Cortex of kidney (tissue), 1 donor: Measurements from ENCODE around the gene FAM43A.

Experiments
- DNase-seq: peaks from one replicate; lab custom pipeline; 2025; lab: John Stamatoyannopoulos, UW

The FAM43A gene, protein sequence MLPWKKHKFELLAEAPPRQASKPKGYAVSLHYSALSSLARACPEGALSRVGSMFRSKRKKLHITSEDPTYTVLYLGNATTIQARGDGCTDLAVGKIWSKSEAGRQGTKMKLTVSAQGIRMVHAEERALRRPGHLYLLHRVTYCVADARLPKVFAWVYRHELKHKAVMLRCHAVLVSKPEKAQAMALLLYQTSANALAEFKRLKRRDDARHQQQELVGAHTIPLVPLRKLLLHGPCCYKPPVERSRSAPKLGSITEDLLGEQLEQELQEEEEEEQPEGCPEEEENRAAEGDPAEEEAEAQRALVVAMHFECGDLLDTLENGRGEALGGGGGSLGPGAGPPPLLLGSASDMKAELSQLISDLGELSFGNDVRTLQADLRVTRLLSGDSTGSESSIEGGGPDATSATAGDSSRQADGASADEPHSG

DNA sequence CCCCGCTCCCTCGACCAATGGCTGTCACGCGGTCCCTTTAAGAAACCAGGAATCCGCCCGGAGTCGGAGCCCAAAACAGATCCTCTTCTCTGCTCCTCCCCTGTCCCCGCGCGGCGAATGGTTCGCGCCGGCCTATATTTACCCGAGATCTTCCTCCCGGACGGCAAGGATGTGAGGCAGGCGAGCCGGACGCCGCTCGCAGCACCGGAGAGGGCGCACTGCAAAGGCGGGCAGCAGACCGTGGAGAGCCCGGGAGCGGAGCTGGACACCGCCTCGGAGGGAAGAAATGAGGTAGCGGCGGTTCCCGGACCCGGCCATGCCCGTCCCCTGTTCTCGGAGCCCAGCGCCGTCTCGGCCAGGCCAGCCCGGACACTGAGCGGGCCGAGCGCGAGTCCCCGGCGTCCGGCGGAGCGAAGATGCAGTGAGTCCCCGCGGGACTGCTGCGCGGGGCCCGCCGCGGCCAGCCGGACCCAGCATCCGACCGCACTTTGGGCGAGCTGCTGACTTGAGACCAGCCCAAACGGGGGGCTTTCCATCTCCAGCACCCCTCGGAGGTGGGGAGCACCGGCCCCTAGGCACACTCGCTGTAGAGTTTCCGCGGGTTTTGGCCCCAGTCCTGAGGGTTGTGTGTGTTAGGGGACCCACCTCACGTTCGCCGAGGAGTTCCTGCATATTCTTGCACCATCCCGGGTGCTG, at the start of gene FAM43A:
Gene FAM43A (plus strand): TSS at position 166 of the 696 bp plus-strand sequence. CDS start 944 bp downstream, outside the sequence.
- no peak for DNase-seq

DNA sequence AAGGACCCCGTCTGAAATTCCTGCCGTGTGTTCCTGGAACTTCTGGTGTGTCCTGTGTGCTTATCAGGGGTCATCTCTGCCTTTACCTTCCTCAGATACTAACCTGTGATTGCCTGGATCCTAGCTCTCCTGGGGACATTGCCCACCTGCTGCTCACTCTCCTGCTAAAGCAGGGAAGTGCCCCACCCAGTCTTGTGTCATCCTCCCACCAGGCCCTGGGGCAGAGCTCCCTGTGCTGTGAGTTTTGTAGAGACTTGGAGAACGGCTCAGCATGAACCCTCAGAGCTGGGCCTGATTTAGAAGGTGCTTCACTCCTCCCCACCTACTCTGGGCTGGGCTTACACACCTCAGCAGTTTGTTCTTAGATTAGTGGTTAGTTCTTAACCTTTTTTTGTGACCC, 48.6 kb upstream of the FAM43A start:
- no peak for DNase-seq

DNA sequence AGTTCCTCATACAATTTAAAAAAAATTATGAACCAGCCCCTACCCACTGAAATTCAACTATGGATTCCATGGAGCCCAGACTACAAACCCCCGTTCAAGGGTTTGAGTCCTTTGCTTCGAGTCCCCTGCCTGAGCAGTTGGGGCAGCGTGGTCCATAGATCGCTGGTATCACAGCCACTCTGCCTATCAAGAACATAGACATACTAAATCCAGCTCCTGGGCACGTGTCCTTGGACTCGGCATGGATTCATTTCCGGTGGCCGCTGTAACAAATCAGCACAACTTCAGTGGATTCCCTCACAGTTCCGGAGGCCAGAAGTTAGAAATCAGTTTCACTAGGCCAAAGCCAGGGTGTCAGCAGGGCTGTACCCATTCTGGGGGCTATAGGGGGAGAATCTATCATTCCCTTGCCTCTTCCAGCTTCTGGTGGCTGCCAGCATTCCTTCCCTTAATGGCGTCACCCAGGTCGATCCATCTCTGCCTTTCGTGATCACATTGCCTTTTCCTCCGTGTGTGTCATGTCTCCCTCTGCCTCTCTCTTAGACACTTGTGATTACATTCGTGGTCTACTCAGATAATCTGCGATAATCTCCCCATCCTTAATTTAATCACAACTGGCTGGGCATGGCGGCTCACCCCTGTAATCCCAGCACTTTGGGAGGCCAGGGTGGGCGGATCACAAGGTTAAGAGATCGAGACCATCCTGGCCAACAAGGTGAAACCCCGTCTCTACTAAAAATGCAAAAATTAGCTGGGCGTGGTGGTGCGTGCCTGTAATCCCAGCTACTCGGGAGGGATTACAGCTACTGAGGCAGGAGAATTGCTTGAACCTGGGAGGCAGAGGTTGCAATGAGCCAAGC, 47.9 kb upstream of the FAM43A start:
- DNase-seq: no peak

DNA sequence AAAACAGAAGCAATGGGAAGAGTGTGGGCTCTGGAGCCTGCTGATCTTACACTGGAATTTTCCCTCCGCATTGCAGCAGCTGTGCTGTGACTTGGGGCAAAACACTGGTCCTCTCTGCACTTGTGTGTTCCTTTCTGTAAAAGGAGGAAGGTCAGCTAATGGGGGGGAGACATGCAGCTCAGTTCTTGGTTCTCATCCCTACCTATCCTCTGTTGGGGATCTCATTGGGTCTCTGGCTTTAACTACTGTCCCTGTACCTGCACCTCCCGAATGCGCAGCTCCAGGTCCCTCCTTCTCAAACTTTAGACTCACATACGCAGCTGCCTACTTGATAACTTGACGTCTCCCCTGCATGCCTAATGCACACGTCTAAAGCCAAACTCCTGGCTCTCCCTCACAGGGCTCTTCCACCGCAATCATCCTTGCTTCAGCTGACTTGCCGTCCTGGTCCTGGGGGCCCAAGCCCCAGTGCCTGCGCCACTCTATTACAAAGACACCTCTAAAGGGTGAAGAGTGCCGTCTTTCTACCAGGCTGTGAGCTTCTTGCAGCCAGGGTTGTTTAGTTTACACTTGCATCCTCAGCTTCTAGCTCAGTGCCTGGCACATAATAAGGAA, 46.6 kb upstream of the FAM43A start:
- no peak for DNase-seq

DNA sequence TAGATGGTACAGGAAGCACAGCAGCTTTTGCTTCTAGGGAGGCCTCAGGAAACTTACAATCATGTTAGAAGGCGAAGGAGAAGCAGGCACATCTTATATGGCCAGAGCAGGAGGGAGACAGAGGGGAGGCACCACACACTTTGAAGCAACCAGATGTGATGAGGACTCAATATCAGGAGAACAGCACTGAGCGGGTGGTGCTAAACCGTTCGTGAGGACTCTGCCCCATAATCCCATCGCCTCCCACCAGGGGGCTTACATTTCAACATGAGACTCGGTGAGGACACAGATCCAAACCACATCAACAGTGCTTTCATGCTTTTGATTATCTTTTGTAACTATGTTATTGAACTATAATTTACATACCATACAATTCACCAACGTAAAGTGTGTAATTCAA, 44.9 kb upstream of the FAM43A start:
- DNase-seq: no peak

DNA sequence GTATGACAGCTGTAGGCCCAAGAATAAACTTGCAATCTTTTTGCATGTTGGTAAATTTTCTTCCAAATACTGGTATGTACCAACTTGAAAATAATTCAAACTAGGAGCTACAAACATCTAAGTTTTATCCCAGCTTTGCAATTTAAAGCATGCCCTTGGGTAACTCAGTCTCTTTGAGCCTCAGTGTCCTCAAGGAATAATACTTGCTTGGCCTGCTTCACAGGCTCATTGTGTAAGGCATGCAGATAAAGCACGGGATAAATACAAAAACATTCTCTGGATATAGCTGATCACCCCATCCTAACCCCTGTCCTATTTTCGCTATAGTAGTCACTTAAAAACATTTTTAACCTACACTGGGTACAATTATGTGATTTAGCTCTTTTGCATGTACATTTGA, 42.9 kb upstream of the FAM43A start:
- DNase-seq: no peak

DNA sequence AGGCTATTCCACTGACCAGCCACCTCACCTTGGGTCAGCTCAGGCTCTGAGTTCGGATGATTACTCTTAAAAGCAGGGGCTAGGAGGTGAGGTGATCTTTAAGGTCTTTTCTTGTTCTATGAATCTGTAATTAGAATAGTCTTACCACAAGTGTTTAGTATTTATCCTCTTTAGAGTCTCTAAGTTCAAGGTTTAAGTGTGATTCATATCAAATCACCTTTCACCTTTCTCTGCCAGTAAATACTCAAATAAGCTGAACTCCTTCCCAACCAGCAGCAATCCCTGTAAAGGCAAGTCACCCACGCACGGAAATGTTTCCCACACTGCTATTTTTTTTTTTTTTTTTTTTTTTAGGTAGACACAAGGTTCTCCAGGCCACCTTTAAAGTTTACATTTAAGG, 37.9 kb upstream of the FAM43A start:
- DNase-seq: no peak

DNA sequence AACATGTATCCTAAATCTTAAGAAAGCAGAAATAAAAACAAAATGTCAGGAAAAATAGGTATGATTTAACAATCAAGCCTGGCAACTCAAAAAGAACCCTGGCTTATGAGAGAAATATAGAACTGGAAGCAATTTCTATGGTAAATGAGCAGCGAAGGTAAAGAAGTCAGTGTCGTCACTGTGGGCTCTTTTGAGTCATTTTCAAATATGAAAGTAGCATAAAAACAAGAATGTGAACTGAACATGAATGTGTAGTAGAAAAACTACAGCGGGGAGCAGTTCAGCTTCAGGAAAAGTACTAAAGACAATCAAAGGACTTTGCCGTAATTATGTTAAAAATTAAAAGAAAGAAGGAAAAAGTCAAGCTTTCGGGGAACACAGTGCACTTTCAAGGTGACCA, 31.2 kb upstream of the FAM43A start:
- no peak for DNase-seq

DNA sequence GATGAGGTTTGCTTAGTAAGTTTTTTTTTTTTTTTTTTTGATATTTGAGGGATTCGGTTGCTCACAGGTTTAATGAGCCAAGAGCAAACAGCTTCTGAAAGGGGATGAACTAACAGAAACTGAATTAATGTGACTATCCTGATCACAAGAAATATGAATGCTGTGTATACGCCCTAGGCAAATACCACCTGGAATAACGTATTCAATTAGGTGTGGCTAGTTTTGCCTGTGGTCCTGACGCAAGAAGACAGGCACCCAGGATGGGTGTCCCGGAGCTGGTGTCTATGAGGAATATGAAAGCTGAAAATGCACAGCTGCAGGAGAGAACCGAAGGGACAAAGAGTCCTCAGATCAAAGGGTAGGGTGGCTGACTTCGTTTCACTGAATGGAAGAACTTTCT, 28.2 kb upstream of the FAM43A start:
- no peak for DNase-seq

DNA sequence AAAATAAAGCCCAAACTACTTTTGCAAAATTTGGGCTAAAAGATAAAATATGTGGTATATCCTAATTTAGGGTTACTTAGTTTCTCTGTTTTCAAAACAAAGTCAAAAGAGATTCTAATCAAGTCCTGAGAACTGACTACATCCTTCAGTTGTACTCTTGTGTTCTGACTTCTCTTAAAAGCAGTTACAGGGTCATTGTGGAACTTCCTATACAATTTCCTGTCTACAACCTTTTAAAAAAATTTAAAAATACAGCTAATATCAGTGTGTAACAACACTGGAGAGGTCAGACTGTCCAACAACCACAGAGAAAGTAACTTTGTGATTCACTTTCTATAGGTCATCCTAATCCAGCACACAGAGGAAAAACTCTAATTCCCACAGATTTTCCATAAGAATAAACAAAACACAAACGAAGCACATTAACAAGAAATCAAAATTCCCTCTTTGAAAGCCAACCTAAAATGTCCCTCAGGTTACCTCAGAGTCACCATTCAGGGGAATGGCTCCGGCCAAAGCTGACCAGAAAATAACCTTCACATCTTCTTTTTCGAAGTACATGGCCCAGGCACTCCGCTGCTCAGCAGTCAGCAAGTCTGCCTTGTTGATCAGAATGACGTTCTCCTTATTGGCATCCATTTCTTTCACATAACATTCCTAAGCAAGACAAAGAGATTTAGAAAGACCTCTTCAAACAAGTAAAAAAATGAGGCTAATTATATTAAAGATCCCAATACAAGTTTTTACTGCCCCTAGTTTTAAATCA, 27.0 kb upstream of the FAM43A start:
- DNase-seq: no peak

DNA sequence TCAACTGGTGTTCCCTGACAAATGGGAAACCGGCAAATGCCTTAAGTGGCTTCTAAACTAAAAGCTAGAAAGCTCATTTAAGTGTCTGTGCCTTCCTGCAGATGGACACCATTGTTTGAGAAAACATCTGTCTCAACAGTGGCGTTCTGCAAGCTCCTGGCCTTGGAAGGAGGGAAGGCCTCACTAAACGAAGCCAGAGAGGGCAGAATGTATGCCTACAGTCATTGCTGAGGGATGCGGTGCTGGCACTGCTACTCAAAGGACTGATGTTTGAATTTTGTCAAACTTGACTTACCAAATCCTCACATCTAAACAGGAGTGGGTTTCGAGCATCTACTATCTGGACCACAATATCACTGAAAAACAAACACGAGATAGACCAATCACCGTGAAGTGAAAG, 25.9 kb upstream of the FAM43A start:
- no peak for DNase-seq

DNA sequence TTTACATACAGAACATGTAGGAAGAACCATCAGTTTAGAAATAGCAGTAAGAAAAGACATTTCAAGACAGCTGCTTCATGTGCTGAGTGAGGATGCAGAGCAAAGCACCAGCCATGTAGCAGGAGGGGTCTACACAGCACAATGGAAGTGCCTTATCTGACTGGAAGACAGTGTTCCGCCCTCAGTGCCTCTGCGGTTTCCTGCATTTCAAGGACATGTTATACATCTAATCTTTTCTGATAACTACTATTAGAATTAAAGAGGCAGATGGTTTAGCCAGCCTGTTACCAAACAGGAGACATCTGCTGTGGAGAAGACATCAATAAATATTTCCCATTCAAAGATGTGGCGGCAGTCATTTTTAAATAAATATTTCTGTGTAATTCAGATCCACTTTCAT, 24.3 kb upstream of the FAM43A start:
- no peak for DNase-seq

DNA sequence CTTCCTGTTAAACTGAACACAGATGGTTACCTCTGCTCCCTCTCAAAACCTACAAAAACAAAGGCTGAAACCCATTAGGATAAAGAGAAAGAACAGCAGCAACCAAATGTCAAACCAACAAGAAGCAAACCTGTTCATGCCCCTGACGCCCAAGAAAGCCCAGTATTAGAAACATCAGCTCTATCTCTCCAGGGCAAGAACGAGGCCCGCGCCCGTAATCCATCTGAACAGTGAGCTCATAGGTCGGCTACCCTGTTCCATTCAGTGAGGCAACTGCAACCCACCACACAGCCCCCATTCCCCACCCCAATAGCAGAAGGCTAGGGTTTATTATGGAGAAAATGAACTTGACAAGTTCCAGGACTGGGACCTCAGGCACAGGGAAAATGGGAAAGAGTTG, 23.7 kb upstream of the FAM43A start:
- DNase-seq: no peak

DNA sequence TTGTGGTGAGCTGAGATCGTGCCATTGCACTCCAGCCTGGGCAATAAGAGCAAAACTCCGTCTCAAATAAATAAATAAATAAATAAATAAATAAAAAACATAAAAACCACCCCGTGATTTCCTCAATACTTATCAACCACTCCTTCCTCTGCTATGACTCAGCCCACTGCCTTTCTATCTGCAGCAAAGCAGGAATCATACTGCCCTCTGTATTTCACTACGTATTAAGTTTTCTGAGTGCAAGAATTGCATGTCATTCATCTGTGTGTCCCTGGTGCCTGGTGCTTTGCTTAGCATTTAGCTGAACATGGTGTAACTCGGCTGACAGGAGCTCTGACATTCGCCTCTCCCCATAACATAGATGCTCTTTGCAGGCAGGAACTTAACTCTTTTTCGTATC, 20.8 kb upstream of the FAM43A start:
- no peak for DNase-seq

DNA sequence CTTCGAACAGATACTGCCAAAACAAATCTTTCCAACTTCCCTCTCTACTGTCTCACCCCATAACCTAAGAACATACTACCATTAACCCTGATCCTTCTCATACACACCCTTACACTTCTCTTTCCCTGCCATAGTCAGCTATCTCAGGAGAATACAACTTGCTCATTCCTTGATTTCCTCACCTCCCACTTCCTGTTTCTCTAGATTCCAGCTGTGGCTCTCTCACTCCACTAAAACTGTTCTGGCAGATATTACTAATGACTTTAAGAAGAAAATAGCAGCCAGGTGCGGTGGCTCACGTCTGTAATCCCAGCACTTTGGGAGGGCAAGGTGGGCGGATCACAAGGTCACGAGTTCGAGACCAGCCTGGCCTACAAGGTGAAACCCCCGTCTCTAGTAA, 18.3 kb upstream of the FAM43A start:
- DNase-seq: no peak

DNA sequence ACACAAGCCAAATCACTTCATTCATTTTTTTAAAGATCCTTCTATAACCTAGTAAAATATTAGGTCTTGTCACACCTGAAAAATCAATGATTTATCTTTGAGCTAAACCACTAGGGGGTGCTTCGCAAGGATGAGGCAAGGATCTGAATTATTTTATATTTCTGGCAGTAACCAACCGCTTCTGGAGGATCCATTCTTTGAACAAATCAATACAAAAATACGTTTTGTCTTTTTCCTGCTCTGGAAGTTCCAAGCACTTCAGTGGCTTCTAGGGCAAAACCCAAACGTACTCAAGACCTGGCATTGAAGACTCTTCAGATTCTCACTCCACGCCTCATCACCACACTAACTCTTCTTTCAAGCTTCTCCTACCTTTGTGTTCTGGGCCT, 14.2 kb upstream of the FAM43A start:
- no peak for DNase-seq

DNA sequence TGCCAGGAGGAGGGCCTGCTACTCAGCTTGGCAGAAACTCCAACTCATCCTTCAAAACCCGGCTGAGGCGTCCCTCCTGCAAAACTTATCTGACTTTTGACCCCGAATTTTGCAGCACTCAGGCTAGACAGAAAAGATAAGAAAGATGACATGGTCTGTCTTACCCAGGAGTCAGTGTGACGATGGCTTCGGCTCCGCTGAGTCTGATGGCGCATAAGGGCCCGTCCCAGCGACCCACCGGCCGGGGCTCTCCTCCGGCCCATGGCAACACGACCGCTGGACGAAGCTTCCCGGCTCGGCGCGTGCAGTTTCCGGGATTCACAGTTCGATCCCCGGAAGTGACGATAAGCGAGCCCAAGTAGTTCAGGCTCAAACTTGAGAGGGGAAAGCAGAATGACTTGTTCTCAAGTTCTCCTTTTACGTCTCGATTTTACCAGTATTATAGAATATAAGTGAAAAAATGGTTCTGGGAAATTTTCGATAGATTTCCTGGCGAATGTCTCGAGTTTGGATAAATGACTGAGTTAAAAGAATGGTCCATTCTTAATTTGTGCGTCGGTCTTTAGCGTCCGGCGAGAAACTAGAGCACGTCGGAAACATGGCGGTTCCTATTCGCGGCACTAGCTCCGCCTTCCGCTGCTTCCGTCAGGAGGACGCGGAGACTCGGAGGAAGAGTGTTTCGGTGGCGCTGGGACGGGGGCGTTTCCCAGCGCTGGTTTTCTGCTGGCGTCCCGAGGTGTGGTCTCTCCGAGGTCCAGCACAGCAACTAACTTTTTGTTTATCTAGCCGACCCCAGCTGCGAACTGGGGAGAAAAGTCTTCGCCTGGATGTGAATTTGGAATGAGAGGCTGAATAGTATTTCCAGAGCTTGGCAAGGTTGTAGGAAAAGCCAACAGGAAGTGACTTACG, 13.5 kb upstream of the FAM43A start, which contains the start of gene LSG1:
Gene LSG1 (minus strand): TSS at position 292 of the 909 bp plus-strand sequence. CDS start 29 bp downstream, at position 263.
- peak; percentile 29 for DNase-seq

DNA sequence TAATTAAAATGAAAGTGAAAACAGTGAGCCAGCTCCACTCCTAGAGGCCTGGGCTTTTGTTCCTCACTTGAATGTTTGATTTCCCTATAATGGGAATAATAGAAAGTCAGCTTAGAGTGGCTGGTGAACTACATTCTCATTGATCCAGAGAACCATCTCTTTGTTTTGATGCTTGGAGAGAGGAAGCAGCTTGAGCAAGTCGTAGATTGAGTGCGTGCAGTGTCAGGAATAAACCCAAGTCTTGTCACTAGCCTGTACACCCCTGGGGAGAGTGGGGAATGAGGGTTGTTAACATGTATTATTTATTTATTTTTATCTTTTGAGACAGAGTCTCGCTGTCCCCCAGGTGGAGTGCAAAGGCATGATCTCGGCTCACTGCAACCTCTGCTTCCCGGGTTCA, 12.8 kb upstream of the FAM43A start:
- no peak for DNase-seq

DNA sequence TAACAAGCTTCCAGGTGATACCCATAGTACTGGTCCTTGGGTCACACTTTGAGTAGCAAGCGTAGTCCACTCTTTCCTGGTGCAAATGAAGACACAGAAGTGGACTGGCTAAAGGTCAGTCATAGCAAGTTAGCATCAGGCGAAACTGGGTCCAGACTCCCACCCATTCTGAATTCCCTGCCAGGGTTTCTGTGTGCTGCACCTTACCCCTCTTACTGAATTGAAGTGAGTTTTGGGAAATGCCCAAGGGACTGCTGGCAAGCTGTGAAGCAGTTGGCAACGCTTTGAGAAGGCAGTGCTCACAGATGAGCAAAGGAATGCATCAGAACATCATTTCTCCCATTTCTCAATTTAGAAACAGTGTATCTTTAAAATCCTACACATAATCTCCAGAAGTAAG, 11.9 kb upstream of the FAM43A start:
- DNase-seq: no peak

DNA sequence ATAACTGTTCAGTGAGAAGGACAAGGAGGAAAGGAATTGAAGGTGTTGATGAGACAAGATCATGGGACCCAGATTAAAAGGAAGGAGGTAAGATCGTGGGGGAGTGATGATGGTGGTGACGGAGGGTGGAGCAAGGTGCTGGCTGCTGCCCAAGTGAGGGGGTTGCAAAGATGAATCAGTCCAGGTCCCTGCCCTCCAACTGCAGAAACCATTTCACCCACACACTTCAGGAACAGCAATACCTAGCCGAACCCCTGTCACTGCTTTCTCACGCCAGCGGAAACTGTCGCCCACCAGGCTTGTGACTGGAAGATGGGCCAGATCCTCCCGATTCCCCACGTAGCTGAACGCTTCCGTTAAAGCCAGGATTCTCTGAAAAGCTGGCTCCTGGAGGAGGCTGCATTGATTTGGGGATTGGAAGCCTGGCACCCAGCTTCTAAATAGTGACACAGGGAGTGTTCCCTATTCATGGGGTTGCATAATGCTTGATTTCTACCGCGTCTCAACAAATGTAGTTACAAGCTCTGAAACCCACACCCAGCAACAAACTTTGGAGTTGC, 10.5 kb upstream of the FAM43A start:
- DNase-seq: no peak
